Activated effector memory CD4-positive, alpha-beta T cell treated with Interleukin-2 at 50 U/mL for 16 hours (primary cell): ENCODE results near the gene PRND.
"Not testable (repeated sequence)": the region's sequence is repeated elsewhere in the genome, so short reads cannot be mapped to it uniquely, and the experiment has no call there.

Experiments used
- DNase-seq: peaks from one replicate; pipeline ENCODE4 v3.0.0-alpha.2; 2020

Gene PRND

GRCh38 chr20:4740774-4741431, 19.2 kb downstream of the PRND start:
- peak; percentile 43 for DNase-seq

GRCh38 chr20:4748847-4749246, 27.1 kb downstream of the PRND start:
- no peak for DNase-seq

- DNase-seq, result no peak
These were observed 27.6 kb downstream of the PRND start for GRCh38 chr20:4749326-4749725.

- DNase-seq, result no peak
These were observed 28.7 kb downstream of the PRND start for GRCh38 chr20:4750381-4750780.

- peak; percentile 19 for DNase-seq
These were observed 37.6 kb downstream of the PRND start for GRCh38 chr20:4759100-4759884.

GRCh38 chr20:4763261-4763660, 41.6 kb downstream of the PRND start:
- DNase-seq, result no peak

GRCh38 chr20:4763723-4764510, 42.2 kb downstream of the PRND start:
- no peak for DNase-seq

GRCh38 chr20:4764805-4765204, 43.1 kb downstream of the PRND start:
- DNase-seq, result no peak

GRCh38 chr20:4765681-4766080, 44.0 kb downstream of the PRND start:
- no peak for DNase-seq

GRCh38 chr20:4766631-4767030, 44.9 kb downstream of the PRND start:
- no peak for DNase-seq

GRCh38 chr20:4767084-4767483, 45.4 kb downstream of the PRND start:
- no peak for DNase-seq

- no peak for DNase-seq
These were observed 47.6 kb downstream of the PRND start for GRCh38 chr20:4769328-4769727.

- no peak for DNase-seq
These were observed 48.3 kb downstream of the PRND start for GRCh38 chr20:4770026-4770425.

- DNase-seq, result no peak
These were observed 49.3 kb downstream of the PRND start for GRCh38 chr20:4771004-4771403.

GRCh38 chr20:4772132-4772531, 50.4 kb downstream of the PRND start:
- DNase-seq, result no peak

GRCh38 chr20:4773014-4773413, 51.3 kb downstream of the PRND start:
- not testable (repeated sequence) for DNase-seq

GRCh38 chr20:4773736-4774135, 52.0 kb downstream of the PRND start:
- no peak for DNase-seq

GRCh38 chr20:4774207-4774606, 52.5 kb downstream of the PRND start:
- DNase-seq, result no peak

- no peak for DNase-seq
These were observed 53.8 kb downstream of the PRND start for GRCh38 chr20:4775322-4776078.

GRCh38 chr20:4776079-4776630, 54.4 kb downstream of the PRND start:
- no peak for DNase-seq
